ENCODE data around the gene CDKAL1. TPM values are rescaled to one million over a fixed set of nuclear protein-coding genes. Genes with fewer than 3 reads are reported as not detected.

The CDKAL1 gene
- total and polyA plus RNA-seq, 10 of the 15 experiments (the other 5 are each of a cell fraction or from before 2014, with no cell fraction given) = 10.7 to 26.9 (median 17.3) TPM

DNA sequence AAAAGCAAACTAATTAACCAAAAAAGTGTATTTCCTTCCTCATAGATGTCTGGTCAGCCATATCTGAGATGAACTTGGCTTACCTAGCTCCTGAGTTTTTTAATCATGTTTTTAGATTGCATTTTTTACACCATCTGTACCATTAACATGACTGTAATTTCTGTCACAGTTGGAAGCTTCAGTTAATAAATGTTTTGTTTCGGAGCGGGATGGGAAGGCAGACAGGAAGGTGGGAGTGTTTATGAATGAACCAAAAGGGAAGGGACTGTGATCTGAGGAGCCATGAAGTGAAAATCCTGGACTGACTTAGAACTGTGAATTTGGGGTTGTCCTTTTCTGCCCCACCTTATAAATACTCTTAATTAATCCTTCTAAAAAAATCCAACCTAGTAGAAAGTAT, 613.7 kb downstream of the CDKAL1 start:
- H3K4me1 ChIP-seq (ENCODE audit: control insufficient read depth, insufficient read depth, low read length) = no peaks in the 10 kb centered on the region
- SMC1A ChIA-PET (ENCODE audit: uncharacterized antibody, unreplicated experiment) = interaction anchor here (1.0 to 5.4 kb wide), 6 partner anchors 9 to 49 kb away, joined by 3 to 32 read pairs (median 4); no protein-coding TSS in a partner anchor
- ATAC-seq = no peak
- TF ChIP-seq EZH2 (IDR thresholded peaks at IDR 0.05; ENCODE audit: borderline replicate concordance, control insufficient read depth, low read depth, low read length) = no peak
- no peak for TF ChIP-seq HDAC2 (IDR thresholded peaks at IDR 0.05)
- TF ChIP-seq ESRRA (IDR thresholded peaks at IDR 0.05; ENCODE audit: low read length) = no peak
- TF ChIP-seq, protein P1, sequence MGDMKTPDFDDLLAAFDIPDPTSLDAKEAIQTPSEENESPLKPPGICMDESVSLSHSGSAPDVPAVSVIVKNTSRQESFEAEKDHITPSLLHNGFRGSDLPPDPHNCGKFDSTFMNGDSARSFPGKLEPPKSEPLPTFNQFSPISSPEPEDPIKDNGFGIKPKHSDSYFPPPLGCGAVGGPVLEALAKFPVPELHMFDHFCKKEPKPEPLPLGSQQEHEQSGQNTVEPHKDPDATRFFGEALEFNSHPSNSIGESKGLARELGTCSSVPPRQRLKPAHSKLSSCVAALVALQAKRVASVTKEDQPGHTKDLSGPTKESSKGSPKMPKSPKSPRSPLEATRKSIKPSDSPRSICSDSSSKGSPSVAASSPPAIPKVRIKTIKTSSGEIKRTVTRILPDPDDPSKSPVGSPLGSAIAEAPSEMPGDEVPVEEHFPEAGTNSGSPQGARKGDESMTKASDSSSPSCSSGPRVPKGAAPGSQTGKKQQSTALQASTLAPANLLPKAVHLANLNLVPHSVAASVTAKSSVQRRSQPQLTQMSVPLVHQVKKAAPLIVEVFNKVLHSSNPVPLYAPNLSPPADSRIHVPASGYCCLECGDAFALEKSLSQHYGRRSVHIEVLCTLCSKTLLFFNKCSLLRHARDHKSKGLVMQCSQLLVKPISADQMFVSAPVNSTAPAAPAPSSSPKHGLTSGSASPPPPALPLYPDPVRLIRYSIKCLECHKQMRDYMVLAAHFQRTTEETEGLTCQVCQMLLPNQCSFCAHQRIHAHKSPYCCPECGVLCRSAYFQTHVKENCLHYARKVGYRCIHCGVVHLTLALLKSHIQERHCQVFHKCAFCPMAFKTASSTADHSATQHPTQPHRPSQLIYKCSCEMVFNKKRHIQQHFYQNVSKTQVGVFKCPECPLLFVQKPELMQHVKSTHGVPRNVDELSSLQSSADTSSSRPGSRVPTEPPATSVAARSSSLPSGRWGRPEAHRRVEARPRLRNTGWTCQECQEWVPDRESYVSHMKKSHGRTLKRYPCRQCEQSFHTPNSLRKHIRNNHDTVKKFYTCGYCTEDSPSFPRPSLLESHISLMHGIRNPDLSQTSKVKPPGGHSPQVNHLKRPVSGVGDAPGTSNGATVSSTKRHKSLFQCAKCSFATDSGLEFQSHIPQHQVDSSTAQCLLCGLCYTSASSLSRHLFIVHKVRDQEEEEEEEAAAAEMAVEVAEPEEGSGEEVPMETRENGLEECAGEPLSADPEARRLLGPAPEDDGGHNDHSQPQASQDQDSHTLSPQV (IDR thresholded peaks at IDR 0.05) = no peak
- no peak for TF ChIP-seq MTA3 (IDR thresholded peaks at IDR 0.05; ENCODE audit: borderline replicate concordance, low read length)
- TF ChIP-seq RCOR1 (conservative IDR thresholded peaks at IDR 0.05; ENCODE audit: low read depth, low read length) = no peak
- TF ChIP-seq, protein P2, sequence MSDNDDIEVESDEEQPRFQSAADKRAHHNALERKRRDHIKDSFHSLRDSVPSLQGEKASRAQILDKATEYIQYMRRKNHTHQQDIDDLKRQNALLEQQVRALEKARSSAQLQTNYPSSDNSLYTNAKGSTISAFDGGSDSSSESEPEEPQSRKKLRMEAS (IDR thresholded peaks at IDR 0.05; ENCODE audit: low read depth, low read length) = no peak
- TF ChIP-seq NFXL1 (IDR thresholded peaks at IDR 0.05; ENCODE audit: borderline replicate concordance) = no peak
- H3K4me3 ChIP-seq = no peak overlapping the region
- FAIRE-seq = no peak
- H3K27me3 ChIP-seq (replicated peaks in 1 of 2; ENCODE audit: control insufficient read depth in 2 of 2, insufficient read depth in 2 of 2, low read length in 1 of 2) = no peaks in the 10 kb centered on the region
- POLR2A ChIA-PET = interaction anchor here (0.8 to 1.1 kb wide), 2 partner anchors 9 to 17 kb away, joined by 3 to 6 read pairs; no protein-coding TSS in a partner anchor
- DNase-seq (ENCODE audit: low read depth, low spot score) = no peak
- WGBS (ENCODE audit: insufficient coverage, insufficient replicate concordance, low lambda C conversion rate, missing lambda C conversion rate) = 61% methylated on average over 2 of the region's 2 CpGs
- RAD21 ChIA-PET (ENCODE audit: unreplicated experiment) = no interaction called here
- H3K9me3 ChIP-seq (replicated peaks; ENCODE audit: control insufficient read depth, insufficient read depth, low read length) = no peaks in the 10 kb centered on the region
- in situ Hi-C loops (cut with MboI) (no loop called here), intact Hi-C loops (cut with micrococcal nuclease; ENCODE audit: unreplicated experiment) (no loop called here)
- H4K20me1 ChIP-seq (ENCODE audit: control insufficient read depth, insufficient read depth) = no peaks in the 10 kb centered on the region
- H3K79me2 ChIP-seq (ENCODE audit: control insufficient read depth, insufficient read depth, low read length) = no peaks in the 10 kb centered on the region
- no peak overlapping the region for H3K9ac ChIP-seq (ENCODE audit: control insufficient read depth, insufficient read depth, low read length)
- no peak overlapping the region for H3K27ac ChIP-seq (ENCODE audit: control insufficient read depth, insufficient read depth)
- no peaks in the 10 kb centered on the region for H3K36me3 ChIP-seq (ENCODE audit: control insufficient read depth in 2 of 2, insufficient read depth in 2 of 2, low read length in 1 of 2)
- no peak overlapping the region for H3K4me2 ChIP-seq (ENCODE audit: control insufficient read depth, insufficient read depth)
- no TSS peak for BruUV-seq (replicated peaks)
- no peak overlapping the region for H2AFZ ChIP-seq (ENCODE audit: control insufficient read depth, low read depth, low read length)
- CTCF ChIA-PET = interaction anchor here (0.9 to 1.3 kb wide), 3 partner anchors 10 to 16 kb away, joined by 3 to 4 read pairs (median 3); no protein-coding TSS in a partner anchor
